HG02970 (cell line): ENCODE results near the gene APBA3.

Source experiments
- ATAC-seq: cut with Tn5 transposase; IDR thresholded peaks from one replicate; pipeline ENCODE4 v1.9.1; 2021; ENCODE audit warnings: mild to moderate bottlenecking, moderate library complexity, moderate number of reproducible peaks; ENCODE audit not compliant: unreplicated experiment, low FRiP score

APBA3 gene

GRCh38 chr19:3721887-3722442 is 39.5 kb downstream of the APBA3 start:
- no peak for ATAC-seq

GRCh38 chr19:3721131-3721886 is 40.2 kb downstream of the APBA3 start:
- no peak for ATAC-seq

- no peak for ATAC-seq
Measured at GRCh38 chr19:3720349-3720917, 41.1 kb downstream of the APBA3 start.

GRCh38 chr19:3719868-3720267 is 41.6 kb downstream of the APBA3 start:
- ATAC-seq = no peak

- no peak for ATAC-seq
Measured at GRCh38 chr19:3716147-3716668, 45.3 kb downstream of the APBA3 start.

GRCh38 chr19:3712663-3713611 is 48.6 kb downstream of the APBA3 start:
- no peak for ATAC-seq

- ATAC-seq = no peak
Measured at GRCh38 chr19:3710265-3710812, 51.2 kb downstream of the APBA3 start.

GRCh38 chr19:3708207-3708931 is 53.1 kb downstream of the APBA3 start, which contains the start of gene TJP3:
TJP3 (plus strand) TSS chr19:3708384; CDS start chr19:3728433, 20,049 bp downstream.
- ATAC-seq = no peak

- no peak for ATAC-seq
Measured at GRCh38 chr19:3707868-3708206, 53.7 kb downstream of the APBA3 start.

GRCh38 chr19:3701200-3701599 is 60.3 kb downstream of the APBA3 start:
- no peak for ATAC-seq
